SU-DHL-6 (cell line): Measurements from ENCODE around the gene NAV2.

Experiments used
- H2AFZ ChIP-seq: fragments of 200-600 bp; sonication (generic); 2 replicates; pipeline ENCODE4 v1.6.1; 2014; ENCODE audit warnings: low read depth, mild to moderate bottlenecking, moderate library complexity, mixed read lengths, antibody characterized with exemption, low read length; ENCODE audit not compliant: severe bottlenecking
- H3F3A ChIP-seq: fragments of 200-600 bp; shearing (Covaris generic); 2 replicates; pipeline ENCODE4 v1.6.0; 2016; ENCODE audit warnings: antibody characterized with exemption, mild to moderate bottlenecking; ENCODE audit not compliant: insufficient read depth
- H3K27ac ChIP-seq: fragments of 200-600 bp; sonication (generic); 2 replicates; pipeline ENCODE4 v1.5.1; 2016; ENCODE audit warnings: low read depth, mild to moderate bottlenecking, low read length, moderate library complexity, mixed read lengths
- H3K27me3 ChIP-seq: fragments of 200-600 bp; sonication (generic), shearing (Covaris generic); 2 replicates; pipeline ENCODE4 v1.6.0; 2014; ENCODE audit warnings: mild to moderate bottlenecking, low read length
- H3K36me3 ChIP-seq: fragments of 200-600 bp; sonication (generic); 2 replicates; pipeline ENCODE4 v1.6.1; 2014; ENCODE audit warnings: mild to moderate bottlenecking, low read length, mixed read lengths
- H3K4me2 ChIP-seq: fragments of 300-600, 200-600 bp; shearing (Covaris generic), sonication (generic); 2 replicates; pipeline ENCODE4 v1.6.0; 2014; ENCODE audit warnings: low read length, low read depth, mild to moderate bottlenecking; ENCODE audit not compliant: poor library complexity, severe bottlenecking
- H3K4me3 ChIP-seq: fragments of 200-600 bp; sonication (generic); 2 replicates; pipeline ENCODE4 v1.5.1; 2014; ENCODE audit warnings: antibody characterized with exemption, low read length, mild to moderate bottlenecking, mixed read lengths; ENCODE audit not compliant: insufficient read depth, poor library complexity, severe bottlenecking
- H3K79me2 ChIP-seq: fragments of 200-600 bp; sonication (generic); 2 replicates; pipeline ENCODE4 v1.6.1; 2014; ENCODE audit warnings: mild to moderate bottlenecking, low read length, moderate library complexity; ENCODE audit not compliant: insufficient read depth
- H3K9ac ChIP-seq: fragments of 200-600 bp; sonication (generic); 2 replicates; pipeline ENCODE4 v1.7.0; 2014; ENCODE audit warnings: mild to moderate bottlenecking, low read length
- H3K9me2 ChIP-seq: fragments of 200-600 bp; sonication (generic); replicated peaks from 2 replicates; pipeline ENCODE4 v1.6.1; 2014; ENCODE audit warnings: low read length; ENCODE audit not compliant: insufficient read depth
- H3K9me3 ChIP-seq: fragments of 200-600 bp; sonication (generic); 2 replicates; pipeline ENCODE4 v1.6.1; 2014; ENCODE audit warnings: low read length, mixed read lengths; ENCODE audit not compliant: insufficient read depth
- H4K20me1 ChIP-seq: fragments of 200-600 bp; sonication (generic); 2 replicates; pipeline ENCODE4 v1.6.1; 2014; ENCODE audit warnings: low read depth, mild to moderate bottlenecking, antibody characterized with exemption, low read length, moderate library complexity, mixed read lengths
- EZH2phosphoT487 ChIP-seq: fragments of 200-600 bp; sonication (generic), shearing (Covaris generic); conservative IDR thresholded peaks from 2 replicates; pipeline ENCODE4 v1.6.1; 2018; ENCODE audit warnings: mild to moderate bottlenecking, antibody characterized with exemption, low read length, moderate library complexity, mixed read lengths
- TF ChIP-seq, protein P1 (sequence below): fragments of 200-600 bp; sonication (generic); IDR thresholded peaks from one replicate; pipeline ENCODE4 v1.5.1; 2017; ENCODE audit warnings: antibody characterized with exemption, mild to moderate bottlenecking, low read length, moderate library complexity; ENCODE audit not compliant: insufficient read depth, poor library complexity, severe bottlenecking

NAV2 gene

GRCh38 chr11:20064961-20065405, 352.3 kb downstream of the NAV2 start:
- H3K9ac ChIP-seq: no peak overlapping the region
- H3F3A ChIP-seq: no peaks in the 10 kb centered on the region
- H3K36me3 ChIP-seq: no peaks in the 10 kb centered on the region
- H2AFZ ChIP-seq: no peak overlapping the region
- H3K9me3 ChIP-seq: no peaks in the 10 kb centered on the region
- H3K9me2 ChIP-seq: no peaks in the 10 kb centered on the region
- 0 out of 2 replicates have a peak, but pooled peaks cover 3% of the 10 kb centered on the region for H3K27me3 ChIP-seq
- H3K4me2 ChIP-seq: no peak overlapping the region
- H3K4me3 ChIP-seq: no peak overlapping the region
- no peaks in the 10 kb centered on the region for H3K79me2 ChIP-seq
- no peaks in the 10 kb centered on the region for H4K20me1 ChIP-seq
- TF ChIP-seq, protein P1, sequence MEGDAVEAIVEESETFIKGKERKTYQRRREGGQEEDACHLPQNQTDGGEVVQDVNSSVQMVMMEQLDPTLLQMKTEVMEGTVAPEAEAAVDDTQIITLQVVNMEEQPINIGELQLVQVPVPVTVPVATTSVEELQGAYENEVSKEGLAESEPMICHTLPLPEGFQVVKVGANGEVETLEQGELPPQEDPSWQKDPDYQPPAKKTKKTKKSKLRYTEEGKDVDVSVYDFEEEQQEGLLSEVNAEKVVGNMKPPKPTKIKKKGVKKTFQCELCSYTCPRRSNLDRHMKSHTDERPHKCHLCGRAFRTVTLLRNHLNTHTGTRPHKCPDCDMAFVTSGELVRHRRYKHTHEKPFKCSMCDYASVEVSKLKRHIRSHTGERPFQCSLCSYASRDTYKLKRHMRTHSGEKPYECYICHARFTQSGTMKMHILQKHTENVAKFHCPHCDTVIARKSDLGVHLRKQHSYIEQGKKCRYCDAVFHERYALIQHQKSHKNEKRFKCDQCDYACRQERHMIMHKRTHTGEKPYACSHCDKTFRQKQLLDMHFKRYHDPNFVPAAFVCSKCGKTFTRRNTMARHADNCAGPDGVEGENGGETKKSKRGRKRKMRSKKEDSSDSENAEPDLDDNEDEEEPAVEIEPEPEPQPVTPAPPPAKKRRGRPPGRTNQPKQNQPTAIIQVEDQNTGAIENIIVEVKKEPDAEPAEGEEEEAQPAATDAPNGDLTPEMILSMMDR: no peak
- no peak for TF ChIP-seq EZH2phosphoT487
- no peak overlapping the region for H3K27ac ChIP-seq

GRCh38 chr11:20065406-20065805, 352.8 kb downstream of the NAV2 start:
- H2AFZ ChIP-seq: no peak overlapping the region
- no peaks in the 10 kb centered on the region for H3K9me3 ChIP-seq
- H3K36me3 ChIP-seq: no peaks in the 10 kb centered on the region
- H3K4me3 ChIP-seq: no peak overlapping the region
- TF ChIP-seq, protein P1: no peak
- TF ChIP-seq EZH2phosphoT487: no peak
- no peak overlapping the region for H3K9ac ChIP-seq
- H3K27me3 ChIP-seq: 0 out of 2 replicates have a peak, but pooled peaks cover 3% of the 10 kb centered on the region
- H4K20me1 ChIP-seq: no peaks in the 10 kb centered on the region
- no peaks in the 10 kb centered on the region for H3K79me2 ChIP-seq
- H3F3A ChIP-seq: no peaks in the 10 kb centered on the region
- H3K27ac ChIP-seq: no peak overlapping the region
- no peak overlapping the region for H3K4me2 ChIP-seq
- H3K9me2 ChIP-seq: no peaks in the 10 kb centered on the region

- H3K36me3 ChIP-seq: no peaks in the 10 kb centered on the region
- H3F3A ChIP-seq: no peaks in the 10 kb centered on the region
- no peaks in the 10 kb centered on the region for H4K20me1 ChIP-seq
- no peak overlapping the region for H3K9ac ChIP-seq
- H3K9me2 ChIP-seq: no peaks in the 10 kb centered on the region
- no peak overlapping the region for H3K4me3 ChIP-seq
- H2AFZ ChIP-seq: no peak overlapping the region
- H3K27ac ChIP-seq: no peak overlapping the region
- 0 out of 2 replicates have a peak, but pooled peaks cover 3% of the 10 kb centered on the region for H3K27me3 ChIP-seq
- H3K79me2 ChIP-seq: no peaks in the 10 kb centered on the region
- no peaks in the 10 kb centered on the region for H3K9me3 ChIP-seq
- no peak overlapping the region for H3K4me2 ChIP-seq
- TF ChIP-seq, protein P1: no peak
These were observed 353.6 kb downstream of the NAV2 start for GRCh38 chr11:20066013-20066782.
